Activated CD8-positive, alpha-beta memory T cell treated with anti-CD3 and anti-CD28 coated beads, Interleukin-2, amount 50 U/mL, for 24 hours (primary cell): Measurements from ENCODE around the gene SRGAP2B.
"Not testable (repeated sequence)": the region's sequence is repeated elsewhere in the genome, so short reads cannot be mapped to it uniquely, and the experiment has no call there.

Experiments
- DNase-seq: peaks from one replicate; pipeline ENCODE4 v3.0.0-alpha.2; 2020; ENCODE audit errors: extremely low read depth

The SRGAP2B gene

DNA sequence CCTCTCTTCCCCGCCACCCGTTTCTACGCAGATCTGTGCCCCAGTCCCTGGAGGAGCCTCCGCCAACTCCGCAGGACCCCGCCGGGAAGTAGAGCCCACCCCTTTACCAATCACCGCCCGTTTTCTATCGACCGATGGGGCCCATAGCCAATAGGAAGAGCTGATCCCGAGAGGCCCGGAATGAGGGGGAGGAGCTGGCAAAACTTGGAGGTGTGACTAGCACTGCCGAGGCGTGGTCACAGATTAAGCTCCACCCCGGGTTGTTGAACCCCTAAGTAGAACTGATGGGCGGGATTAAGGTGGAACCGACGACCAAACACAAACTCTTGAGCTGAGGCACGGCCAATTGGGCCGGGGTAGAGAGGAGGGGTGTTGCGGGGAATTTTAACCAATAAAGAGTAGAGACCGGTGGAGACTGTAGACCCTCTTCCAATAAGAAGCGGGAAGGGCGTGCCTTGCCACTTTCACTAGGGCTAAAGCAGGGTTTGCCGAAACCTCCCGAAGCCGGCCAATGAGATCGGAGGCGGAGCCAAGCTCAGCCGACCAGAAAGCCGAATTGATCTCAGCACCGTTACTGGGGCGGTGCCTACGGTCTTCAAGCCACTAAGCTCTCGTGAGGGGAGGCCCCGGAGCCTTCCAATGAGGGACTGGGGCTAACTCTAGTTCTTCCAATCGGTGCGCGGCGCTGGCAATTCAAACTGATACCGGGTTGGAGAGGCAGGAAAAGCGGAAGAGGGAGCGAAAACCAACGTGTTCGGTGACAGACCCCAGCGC lies at the start of gene SRGAP2B, which contains the start of gene FAM72D:
Gene SRGAP2B, minus strand, starts transcription at position 45 of the 774 bp plus-strand sequence. CDS start 2,427 bp downstream, outside the sequence.
Gene FAM72D, plus strand, starts transcription at position 691 of the 774 bp plus-strand sequence. CDS start 874 bp downstream, outside the sequence.
- not testable (repeated sequence) for DNase-seq

DNA sequence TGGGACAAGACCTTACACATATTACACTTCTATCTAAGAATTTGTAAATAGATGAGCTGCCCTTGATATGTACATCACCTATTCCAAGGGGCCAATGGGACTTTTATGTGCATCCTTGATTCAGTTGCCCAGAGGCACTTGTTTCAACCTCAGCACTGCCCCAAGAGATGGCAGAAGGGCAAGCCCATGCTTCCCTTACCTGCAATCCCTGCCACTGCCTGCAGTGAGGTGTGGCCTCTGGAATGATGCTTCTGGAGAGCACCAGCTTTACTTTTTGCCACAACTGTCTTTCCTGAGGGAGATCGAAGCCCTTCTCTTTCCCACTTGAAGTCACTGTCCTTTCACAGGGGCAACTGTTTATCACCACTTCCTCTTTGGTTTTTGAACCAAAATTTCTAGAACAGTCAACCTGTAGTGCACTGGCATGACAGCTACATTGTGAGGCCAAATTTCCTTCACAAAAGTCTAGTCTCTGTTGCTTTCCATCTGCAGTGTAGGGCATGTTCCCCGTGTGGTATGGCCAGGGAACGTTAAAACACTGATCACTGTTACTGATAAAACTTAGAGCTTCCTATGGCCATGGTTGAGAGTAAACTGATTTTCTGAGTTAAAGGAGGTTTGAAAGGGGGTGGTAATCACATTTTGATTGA lies 49.3 kb upstream of the SRGAP2B start:
- not testable (repeated sequence) for DNase-seq

DNA sequence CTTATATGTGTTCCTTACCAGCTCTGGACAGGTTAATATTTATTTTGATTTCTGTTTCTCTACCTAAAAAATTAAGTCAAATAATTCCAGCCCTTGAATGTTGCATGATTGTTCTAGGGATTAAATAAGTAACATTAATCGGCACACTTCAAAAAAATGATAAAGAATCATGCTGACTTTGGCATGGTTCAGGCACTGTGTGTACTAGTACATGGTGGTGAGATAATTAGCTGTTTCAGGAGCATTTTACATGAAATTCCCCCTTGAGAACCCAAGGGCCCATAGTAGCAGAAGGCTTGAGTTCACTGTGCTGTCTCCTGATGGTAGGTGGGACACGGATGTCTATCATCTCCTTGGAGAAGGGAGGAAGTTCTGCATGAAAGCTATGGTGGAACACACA lies 45.4 kb upstream of the SRGAP2B start:
- not testable (repeated sequence) for DNase-seq

DNA sequence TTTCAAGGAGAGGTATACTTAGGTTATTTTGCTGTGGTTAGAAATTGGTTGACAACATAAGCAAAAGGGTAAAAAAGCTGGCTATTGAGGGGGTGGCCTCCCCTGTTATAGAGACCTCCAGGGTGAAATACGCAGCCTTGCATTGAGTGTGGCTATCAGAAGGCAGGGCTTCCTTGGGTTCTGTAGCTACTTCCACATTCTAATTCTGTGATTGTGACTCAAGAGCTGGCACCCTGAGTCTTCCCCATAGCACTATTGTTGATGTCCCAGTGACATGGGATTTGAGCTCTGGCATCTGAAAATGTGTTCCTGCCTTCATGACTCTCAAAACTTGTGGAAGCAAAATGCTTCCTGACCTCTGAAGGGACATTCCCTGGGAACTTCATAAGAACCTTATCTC lies 39.3 kb upstream of the SRGAP2B start:
- not testable (repeated sequence) for DNase-seq

DNA sequence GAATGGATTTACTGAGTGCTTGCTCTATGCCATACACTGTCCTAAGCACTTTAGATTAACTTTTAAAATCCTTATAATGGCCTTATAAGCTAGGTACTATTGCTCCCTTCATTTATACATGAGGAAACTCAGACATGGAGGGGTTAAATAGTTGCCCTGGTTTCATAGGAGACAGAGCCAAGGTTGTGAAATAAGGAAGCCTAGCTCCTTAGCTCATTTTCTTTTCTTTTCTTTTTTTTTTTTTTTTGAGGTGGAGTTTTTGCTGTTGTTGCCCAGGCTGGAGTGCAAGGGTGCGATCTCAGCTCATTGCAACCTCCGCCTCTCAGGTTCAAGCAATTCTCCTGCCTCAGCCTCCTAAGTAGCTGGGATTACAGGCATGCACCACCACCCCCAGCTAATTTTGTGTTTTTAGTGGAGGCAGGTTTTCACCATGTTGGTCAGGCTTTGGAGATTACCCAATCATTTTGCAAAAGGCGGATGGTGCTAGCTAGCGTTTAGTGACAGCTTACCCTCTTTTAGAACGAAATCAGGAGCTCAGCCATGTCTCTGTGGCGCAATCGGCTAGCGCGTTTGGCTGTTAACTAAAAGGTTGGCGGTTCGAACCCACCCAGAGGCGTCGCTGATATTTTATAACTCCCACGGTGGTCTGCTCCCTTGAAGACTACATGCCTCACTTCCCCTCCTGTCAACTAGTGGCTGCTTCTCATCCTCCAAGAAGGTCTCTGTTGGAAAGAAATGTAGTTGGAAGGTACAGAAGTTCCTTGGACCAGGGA lies 33.8 kb upstream of the SRGAP2B start:
- DNase-seq, result not testable (repeated sequence)

DNA sequence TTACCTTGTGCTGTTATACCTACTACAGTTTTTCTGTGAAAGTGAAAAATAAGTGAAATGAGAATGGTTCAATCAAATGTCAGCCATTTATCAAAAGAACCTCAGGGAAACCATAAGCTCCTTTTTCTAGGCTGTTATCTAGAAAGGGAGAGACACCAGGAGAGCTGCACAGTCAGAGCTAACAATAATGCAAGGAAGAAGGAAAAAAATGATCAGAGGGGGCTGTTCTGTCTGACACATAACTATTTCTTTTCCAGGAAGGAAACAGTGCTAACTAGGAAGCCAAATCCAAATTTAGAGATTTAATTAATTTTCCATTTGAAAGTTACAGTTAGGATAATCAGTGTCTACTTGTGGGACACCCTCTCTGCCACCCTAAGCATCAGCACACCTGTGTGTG lies 32.0 kb upstream of the SRGAP2B start:
- not testable (repeated sequence) for DNase-seq

DNA sequence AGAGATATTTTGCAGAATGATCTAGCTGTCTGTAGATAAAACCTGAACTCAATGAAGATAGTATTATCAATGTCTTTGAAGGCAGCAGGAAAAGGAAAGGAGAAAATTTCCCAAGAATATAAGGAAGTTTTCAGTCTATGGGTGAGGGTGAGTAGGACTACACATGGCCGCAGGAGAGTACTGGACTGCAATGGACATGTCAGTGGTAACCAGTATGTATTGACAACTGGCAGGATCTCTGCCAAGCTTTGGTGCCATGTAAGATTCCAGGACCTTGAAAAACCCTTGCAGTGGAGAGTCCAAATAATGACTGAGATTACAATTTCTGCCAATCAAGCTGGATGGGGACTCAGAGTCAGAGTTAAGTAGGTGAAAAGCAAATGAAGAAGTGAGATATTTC lies 30.0 kb upstream of the SRGAP2B start:
- not testable (repeated sequence) for DNase-seq

DNA sequence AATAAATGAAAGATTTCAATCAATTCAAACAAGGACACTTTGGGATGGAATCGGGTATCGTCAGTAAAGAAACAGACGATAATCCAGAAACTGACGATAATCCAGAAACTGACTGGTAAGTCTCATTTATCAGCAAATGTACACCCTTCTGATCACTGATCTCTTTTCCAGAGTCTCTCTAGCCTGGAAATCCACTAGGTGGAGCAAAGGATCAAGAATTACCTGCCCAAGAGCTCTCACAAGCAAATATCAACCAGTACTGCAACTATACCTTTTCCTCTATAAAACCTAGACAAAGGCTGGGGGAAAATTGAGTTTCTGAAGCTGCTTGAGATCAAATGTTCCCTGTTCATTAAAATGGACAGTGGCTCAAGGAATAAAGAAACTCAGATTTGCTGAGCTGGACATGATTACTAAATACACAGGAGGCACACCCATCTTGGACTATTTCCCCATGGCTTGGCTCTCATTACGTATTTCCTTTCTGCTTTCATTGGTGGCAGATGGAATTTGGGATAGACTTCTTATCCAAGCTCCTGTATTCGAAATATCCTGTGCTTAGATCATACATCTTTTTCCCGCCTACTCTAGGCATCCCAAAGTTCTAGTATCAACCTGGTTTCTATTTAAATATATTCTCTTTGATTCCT lies 29.0 kb upstream of the SRGAP2B start:
- not testable (repeated sequence) for DNase-seq

DNA sequence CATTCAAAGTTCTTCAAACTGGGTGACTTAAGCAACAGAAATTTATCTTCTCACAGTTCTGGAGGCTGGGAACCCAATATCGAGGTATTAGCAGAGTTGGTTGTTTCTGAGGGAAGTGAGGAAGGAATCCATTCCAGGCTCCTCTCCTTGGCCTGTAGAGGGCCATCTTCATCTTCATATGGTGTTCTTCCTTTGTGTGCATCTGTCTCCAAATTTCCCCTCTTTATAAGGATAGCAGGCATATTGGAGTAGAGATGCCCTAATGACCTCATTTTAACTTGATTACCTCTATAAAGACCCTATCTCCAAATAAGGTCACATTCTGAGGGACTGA lies 27.9 kb upstream of the SRGAP2B start:
- DNase-seq, result not testable (repeated sequence)

DNA sequence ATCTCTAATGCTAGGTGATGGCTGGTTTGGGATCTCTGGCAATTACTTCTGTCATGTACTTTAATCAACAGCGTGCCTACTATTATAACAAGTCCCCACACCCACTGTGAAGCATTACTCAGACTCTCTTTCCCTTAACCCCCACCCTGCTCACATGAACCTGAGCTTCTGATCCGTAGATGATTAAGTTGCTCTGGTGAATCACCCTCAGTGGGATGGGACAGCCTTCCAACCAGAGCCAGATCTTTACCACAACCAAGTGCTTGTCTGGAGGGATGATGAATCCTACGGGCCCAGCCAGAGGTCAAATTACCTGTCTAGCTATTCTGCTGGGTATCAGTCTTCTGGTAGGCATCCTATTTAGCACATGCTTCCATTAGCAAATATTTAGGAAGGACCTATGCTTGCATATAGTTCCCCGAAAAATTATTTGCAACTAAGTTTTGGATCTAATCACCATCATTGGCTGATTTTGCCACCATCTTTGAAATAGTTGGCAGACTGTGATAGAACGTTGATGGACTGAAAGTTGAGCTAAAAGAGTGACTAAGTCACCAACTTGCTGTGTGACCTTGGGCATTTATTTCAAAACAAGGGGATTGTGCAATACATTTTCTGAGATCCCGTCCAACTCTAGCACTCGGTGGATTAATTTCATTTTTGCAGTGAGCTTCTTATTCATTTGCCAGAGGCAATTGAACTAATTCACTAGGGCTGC lies 27.4 kb upstream of the SRGAP2B start:
- not testable (repeated sequence) for DNase-seq

DNA sequence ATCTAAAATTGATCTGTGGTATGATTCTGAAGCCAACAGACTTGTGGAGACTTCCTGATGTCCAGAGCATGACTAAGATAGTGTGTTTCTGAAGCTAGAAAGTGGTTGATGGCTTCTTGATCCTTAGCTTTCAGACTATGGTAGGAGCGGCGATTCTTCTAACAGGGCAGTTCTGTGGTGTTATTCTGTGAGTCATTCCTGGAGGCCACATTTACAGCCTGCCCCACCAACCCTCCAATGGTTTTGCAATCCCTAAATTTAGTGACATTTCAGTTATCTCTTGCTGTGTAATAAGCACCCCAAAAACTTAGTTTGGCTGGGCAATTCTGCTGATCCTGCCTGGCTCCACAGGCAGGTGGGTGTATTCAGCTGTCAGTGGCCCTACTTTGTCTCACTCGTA lies 24.7 kb upstream of the SRGAP2B start:
- not testable (repeated sequence) for DNase-seq

DNA sequence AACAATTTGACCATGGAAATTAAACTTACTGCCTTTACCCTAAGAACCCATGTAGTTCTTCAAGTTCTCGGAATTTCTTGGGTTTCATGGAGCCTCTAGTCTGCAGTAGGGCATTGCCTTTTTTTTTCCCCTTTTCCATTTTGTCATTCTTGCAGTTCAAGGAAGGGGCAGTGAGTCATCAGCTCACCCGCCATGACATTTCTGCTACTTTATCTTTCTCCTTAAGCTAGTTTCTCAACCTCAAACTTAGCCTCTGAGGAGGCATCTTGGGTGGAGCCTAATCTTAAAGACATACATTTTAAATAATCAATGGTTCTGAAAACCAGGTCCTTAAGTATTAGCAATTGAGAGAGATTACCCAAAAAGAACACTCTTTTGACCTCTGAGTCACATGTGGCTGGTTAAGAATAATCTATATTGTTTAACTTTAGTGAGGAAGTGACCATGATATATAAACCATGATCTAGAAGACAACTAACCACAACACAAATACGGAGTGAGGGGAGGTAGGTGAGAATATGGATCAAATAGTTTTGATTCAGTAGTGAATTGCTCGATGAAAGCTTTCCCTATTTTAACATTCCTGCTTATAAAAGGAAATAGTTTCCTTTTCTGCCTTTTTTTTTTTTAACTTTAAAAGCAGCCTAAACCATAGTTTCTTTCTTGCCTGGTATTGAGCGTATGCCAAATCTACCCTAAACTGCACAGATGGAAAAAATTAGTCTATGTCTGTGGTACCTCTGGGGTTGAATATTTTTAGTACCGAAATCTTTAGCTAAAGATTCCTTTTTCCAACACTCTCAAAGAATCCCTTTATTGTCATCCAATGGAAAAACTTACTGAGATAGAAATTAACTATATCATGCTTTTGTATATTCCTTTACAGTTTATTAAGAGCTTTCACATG lies 20.7 kb upstream of the SRGAP2B start:
- DNase-seq, result not testable (repeated sequence)

DNA sequence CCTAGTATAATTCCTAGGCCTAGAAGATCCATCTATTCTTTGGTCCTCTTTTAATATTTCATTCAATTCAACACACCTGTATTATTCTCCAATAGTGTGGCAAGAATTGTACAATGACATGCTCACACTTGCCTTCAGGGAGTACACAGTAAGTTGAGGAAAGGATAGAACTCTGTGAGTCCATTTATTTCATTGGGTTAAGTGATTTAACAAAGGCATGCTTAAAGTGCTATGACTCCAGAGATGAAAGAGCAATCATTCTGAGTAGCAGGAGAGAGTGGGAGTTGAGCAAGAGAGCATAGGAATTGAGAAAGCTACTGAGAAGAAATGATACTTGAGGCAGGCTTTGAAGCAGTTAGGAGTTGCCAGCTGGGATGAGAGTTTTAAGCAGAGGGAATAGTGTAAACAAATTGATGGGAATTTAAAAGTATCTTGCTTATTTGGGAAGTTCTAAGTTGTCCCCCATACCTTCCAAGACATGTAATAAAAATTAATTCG lies 19.5 kb upstream of the SRGAP2B start:
- not testable (repeated sequence) for DNase-seq

DNA sequence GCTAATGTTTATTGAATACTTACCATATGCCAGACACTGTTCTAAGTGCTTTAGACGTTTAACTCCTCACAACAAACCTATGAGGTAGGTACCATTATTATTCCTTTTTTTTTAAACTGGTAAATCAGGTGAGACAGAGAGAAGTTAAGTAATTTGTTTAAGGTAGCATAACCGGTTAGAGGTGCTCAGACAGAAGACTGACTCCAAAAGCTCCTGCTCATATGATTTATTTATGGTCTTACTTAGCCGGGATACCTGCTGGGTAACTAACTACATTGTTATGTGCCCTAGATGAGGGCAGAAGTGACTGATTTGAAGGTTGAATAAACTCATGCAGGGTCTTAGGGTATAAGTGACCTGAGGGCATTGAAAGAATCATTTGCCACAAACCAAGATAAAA lies 17.6 kb upstream of the SRGAP2B start:
- not testable (repeated sequence) for DNase-seq

DNA sequence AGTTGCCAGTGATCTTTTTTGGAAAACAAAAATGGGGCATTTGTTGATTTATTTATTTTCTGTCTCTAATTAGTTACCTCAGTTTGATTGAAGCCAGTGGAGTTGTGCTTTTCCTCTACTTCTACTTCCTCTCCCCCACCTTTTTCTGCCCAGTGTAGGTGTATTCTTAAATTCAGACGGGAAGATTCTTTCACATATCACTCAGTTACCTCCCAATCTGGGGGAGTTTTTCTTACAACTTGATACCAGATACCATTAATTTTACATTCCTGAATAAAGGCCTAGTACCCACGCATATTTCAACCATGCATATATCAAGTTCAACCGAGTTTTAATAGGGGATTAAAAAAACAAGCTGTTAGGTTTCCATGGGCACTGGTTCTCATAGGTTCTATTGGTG lies 16.5 kb upstream of the SRGAP2B start:
- DNase-seq, result not testable (repeated sequence)

DNA sequence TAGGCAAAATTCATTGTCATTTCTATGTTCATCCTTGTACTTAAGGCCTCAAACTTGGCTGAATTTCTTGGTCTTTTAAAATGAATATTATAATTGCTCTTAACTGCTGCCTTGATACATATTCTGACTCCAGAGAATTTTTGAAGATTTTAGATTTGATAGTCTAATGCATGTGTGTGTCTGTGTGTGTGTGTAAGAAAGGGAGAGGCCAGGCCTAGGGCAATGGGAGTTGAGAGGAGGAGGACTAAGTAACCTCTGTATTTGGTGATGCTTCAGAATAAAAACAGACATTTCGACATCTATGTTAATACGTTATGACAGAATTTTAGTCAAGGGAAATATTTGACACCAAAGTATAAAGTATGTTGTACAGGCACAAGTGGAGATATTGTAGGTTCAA lies 8.2 kb upstream of the SRGAP2B start:
- not testable (repeated sequence) for DNase-seq

DNA sequence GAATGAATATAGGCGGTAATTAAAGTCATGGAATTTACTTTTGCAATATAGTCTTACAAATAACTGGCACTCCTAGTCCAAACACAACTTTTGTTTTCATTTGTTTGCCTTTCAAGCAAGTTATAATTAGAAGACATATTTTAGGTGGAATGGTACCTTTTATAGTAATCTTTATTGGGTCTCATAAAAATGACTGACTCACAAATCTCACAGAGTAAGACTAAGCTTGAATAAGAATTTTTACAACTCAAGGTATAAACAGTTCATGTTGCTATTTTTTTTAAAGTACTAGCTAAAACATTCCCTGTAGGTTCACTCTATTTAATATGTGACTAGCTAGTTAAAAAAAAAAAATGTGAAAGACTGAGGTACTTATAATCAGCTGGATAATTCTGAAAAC lies 6.6 kb upstream of the SRGAP2B start:
- DNase-seq, result not testable (repeated sequence)

DNA sequence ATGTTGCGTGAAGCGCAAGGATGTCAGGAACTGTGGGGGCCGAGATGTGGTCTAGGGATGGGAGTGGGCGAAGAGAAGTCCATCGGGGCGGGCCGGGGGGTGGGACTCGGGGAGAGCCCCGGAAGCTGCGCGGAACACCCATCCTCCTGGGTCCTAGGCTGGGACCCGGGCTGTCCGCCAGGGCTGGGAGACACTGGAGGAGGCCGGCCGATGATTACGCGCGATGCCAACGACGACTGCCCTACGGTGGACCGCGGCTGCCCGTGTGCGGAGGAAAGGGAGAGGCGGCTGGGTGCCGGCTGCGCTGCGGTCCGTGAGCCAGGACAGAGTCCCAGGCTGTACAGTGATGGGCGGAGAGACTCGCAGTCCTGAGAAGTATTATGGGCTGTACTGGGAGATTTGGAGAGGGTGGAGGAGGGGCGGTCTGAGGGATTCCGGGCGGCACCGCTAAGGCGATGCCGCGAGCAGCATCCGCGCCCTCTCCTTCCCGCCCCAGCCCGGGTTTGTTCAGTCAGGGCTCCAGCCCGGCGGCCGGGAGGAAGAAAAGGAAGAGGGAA lies 395 bp downstream of the SRGAP2B start:
- not testable (repeated sequence) for DNase-seq

DNA sequence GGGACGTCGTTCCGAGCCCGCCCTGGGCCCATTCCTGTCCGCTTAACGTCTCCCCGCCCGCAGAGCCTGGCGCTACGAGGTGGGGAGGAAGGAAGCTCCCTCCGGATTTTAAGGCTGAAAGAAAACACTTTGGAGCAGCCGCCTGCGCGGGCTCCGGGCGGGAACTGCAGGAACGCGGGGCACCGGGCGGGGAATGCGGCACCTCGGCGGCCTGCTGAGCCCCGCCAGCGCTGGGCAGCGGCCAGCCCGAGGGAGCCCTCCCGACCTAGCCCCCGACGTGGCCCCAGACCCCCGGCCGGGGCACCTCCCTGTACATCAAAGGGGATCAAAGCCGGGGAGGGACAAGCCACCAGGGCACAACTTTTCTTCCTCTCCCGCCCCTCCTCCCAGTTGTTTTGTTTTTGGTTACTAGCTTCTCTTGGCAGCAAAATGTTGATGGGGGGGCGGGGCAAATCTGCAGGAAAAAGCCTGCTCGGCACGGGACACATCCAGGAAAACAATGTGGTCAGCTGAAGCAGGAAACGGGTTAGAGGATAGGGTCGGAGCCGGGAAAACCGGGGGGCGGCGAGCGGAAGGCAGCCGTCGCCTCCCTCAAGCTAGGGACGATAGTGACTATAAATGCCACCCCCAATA lies 1.5 kb downstream of the SRGAP2B start:
- not testable (repeated sequence) for DNase-seq
